Thyroid gland (tissue), 4 donors: ENCODE results near the gene TNIK. TPM values are rescaled to one million over a fixed set of nuclear protein-coding genes. Genes with fewer than 3 reads are reported as not detected.

Experiments used
- DNase-seq, 2 donors: peaks; one replicate each; pipeline ENCODE4 v3.0.0-alpha.2; 2019
- H3K27ac ChIP-seq, 3 donors: fragments of 200-600 bp; sonication (generic); 1 replicate in 2 of 3; 2 replicates in 1 of 3; pipeline ENCODE4 v1.5.1; 2016 to 2019; ENCODE audit warnings: mild to moderate bottlenecking in 1 of 3, moderate library complexity in 1 of 3
- H3K27me3 ChIP-seq: fragments of 200-600 bp; sonication (generic); one replicate; pipeline ENCODE4 v1.5.1; 2019
- H3K36me3 ChIP-seq, 2 donors: fragments of 200-600 bp; sonication (generic); one replicate each; pipeline ENCODE4 v1.5.1; 2016 to 2019
- H3K4me1 ChIP-seq, 2 donors: fragments of 200-600 bp; sonication (generic); one replicate each; pipeline ENCODE4 v1.5.1; 2017 to 2019
- H3K4me3 ChIP-seq, 3 donors: fragments of 200-600 bp; sonication (generic); replicated peaks in 1 of 3; 1 replicate in 2 of 3; 2 replicates in 1 of 3; pipeline ENCODE4 v1.5.1; 2016; ENCODE audit warnings: mild to moderate bottlenecking in 1 of 3
- H3K9me3 ChIP-seq: fragments of 200-600 bp; sonication (generic); one replicate; pipeline ENCODE4 v1.5.1; 2017
- CTCF ChIP-seq, 6 experiments: fragments of 200-600 bp in 3 of 6; fragments of 450-650 bp in 3 of 6; sonication (generic) in 3 of 6; IDR thresholded peaks; one replicate each; pipeline ENCODE4 v1.5.1; 2016 to 2019; ENCODE audit warnings: antibody characterized with exemption in 6 of 6, mild to moderate bottlenecking in 2 of 6, inconsistent platforms in 1 of 6, moderate library complexity in 1 of 6
- POLR2A ChIP-seq, 2 donors: fragments of 450-650 bp; IDR thresholded peaks; one replicate each; pipeline ENCODE4 v1.6.1; 2017; ENCODE audit warnings: antibody characterized with exemption in 2 of 2, mild to moderate bottlenecking in 2 of 2, moderate library complexity in 1 of 2
- WGBS, 2 donors: methylation state at CpG; one replicate each; pipeline ENCODE4 v1.1.5; 2017; 5-methylcytosine and 5-hydroxymethylcytosine counted together
- intact Hi-C: fragments of 100-400 bp; cut with DNase I; formaldehyde crosslinking; loops from one replicate; pipeline ENCODE4 v1.15.1; 2023
- total RNA-seq, 4 donors: library from RNA; depleted of rRNA; stranded (reverse); fragments of >200 nt; gene quantifications; one replicate each; pipeline ENCODE4 v1.2.3, GENCODE V29; 2016

TNIK gene
- total RNA-seq, 4 donors from 2014 or later = 29.7 to 84.1 (median 48.9) TPM

GRCh38 chr3:171439996-171440395 lies 20.2 kb downstream of the TNIK start:
- Histone ChIP-seq H3K27me3 (no peaks in the 10 kb centered on the region), H3K27ac (no peak overlapping the region), H3K4me1 (no peaks in the 10 kb centered on the region), H3K36me3 (no peaks in the 10 kb centered on the region), H3K9me3 (no peaks in the 10 kb centered on the region), H3K4me3 (no peak overlapping the region)
- 98 to 99% methylated on average over 2 of the region's 2 CpGs for whole genome bisulfite sequencing, 2 donors
- intact Hi-C loops = no loop called here
- DNase-seq = no peak
- TF ChIP-seq POLR2A (IDR thresholded peaks at IDR 0.05) (no peak), CTCF (IDR thresholded peaks at IDR 0.05) (no peak)

- TF ChIP-seq CTCF (IDR thresholded peaks at IDR 0.05) (no peak), POLR2A (IDR thresholded peaks at IDR 0.05) (no peak)
- no peaks in the 10 kb centered on the region for H3K4me1 ChIP-seq
- H3K4me3 ChIP-seq = no peak overlapping the region
- WGBS, 2 donors = 82 to 88% methylated on average over 3 of the region's 3 CpGs
- H3K27me3 ChIP-seq = no peaks in the 10 kb centered on the region
- intact Hi-C loops = no loop called here
- no peaks in the 10 kb centered on the region for H3K36me3 ChIP-seq
- H3K9me3 ChIP-seq = no peaks in the 10 kb centered on the region
- no peak for DNase-seq
- H3K27ac ChIP-seq = no peak overlapping the region
These were observed 23.0 kb downstream of the TNIK start for GRCh38 chr3:171437115-171437756.

GRCh38 chr3:171436380-171436779 lies 23.8 kb downstream of the TNIK start:
- 74 to 79% methylated on average over 3 of the region's 3 CpGs for WGBS, 2 donors
- Histone ChIP-seq H3K4me3 (no peak overlapping the region), H3K36me3 (no peaks in the 10 kb centered on the region), H3K4me1 (no peaks in the 10 kb centered on the region), H3K27ac (no peak overlapping the region), H3K27me3 (no peaks in the 10 kb centered on the region), H3K9me3 (no peaks in the 10 kb centered on the region)
- intact Hi-C loops = no loop called here
- DNase-seq = no peak
- TF ChIP-seq CTCF (IDR thresholded peaks at IDR 0.05) = no peak
- no peak for TF ChIP-seq POLR2A (IDR thresholded peaks at IDR 0.05)

- H3K36me3 ChIP-seq = no peaks in the 10 kb centered on the region
- H3K9me3 ChIP-seq = no peaks in the 10 kb centered on the region
- DNase-seq = no peak
- H3K27me3 ChIP-seq = no peaks in the 10 kb centered on the region
- intact Hi-C loops = no loop called here
- TF ChIP-seq POLR2A (IDR thresholded peaks at IDR 0.05) (no peak), CTCF (IDR thresholded peaks at IDR 0.05) (no peak)
- no peak overlapping the region for H3K4me3 ChIP-seq
- no peaks in the 10 kb centered on the region for H3K4me1 ChIP-seq
- no peak overlapping the region for H3K27ac ChIP-seq
These were observed 24.4 kb downstream of the TNIK start for GRCh38 chr3:171435757-171436156.

GRCh38 chr3:171435143-171435542 lies 25.1 kb downstream of the TNIK start:
- intact Hi-C loops = no loop called here
- Histone ChIP-seq H3K36me3 (no peaks in the 10 kb centered on the region), H3K27me3 (no peaks in the 10 kb centered on the region), H3K4me3 (no peak overlapping the region), H3K4me1 (no peaks in the 10 kb centered on the region), H3K9me3 (no peaks in the 10 kb centered on the region), H3K27ac (no peak overlapping the region)
- TF ChIP-seq POLR2A (IDR thresholded peaks at IDR 0.05) (no peak), CTCF (IDR thresholded peaks at IDR 0.05) (no peak)
- no peak for DNase-seq
- 83 to 92% methylated on average over 1 of the region's 1 CpG for WGBS, 2 donors
